GM18907 (cell line): ENCODE measurements around the gene EIF3L.

Source experiments
- ATAC-seq: cut with Tn5 transposase; IDR thresholded peaks from one replicate; pipeline ENCODE4 v1.9.1; 2021; ENCODE audit warnings: mild to moderate bottlenecking, moderate library complexity; ENCODE audit not compliant: unreplicated experiment

The EIF3L gene

GRCh38 chr22:37926358-37926757 is 77.1 kb downstream of the EIF3L start:
- no peak for ATAC-seq

GRCh38 chr22:37926771-37927636 is 77.8 kb downstream of the EIF3L start:
- no peak for ATAC-seq

DNA sequence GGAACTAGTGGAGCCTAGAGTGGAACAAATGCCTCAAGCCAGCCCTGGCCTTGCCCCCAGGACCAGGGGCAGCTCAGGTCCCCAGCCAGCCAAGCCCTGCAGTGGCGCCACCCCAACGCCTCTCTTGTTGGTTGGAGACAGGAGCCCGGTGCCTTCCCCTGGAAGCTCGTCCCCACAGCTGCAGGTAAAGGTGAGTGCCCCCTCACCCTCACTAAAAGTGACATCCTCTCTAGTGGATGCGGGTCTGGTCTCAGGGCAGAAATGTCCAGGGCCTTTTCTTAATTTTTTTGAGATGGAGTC is 78.4 kb downstream of the EIF3L start:
- no peak for ATAC-seq

GRCh38 chr22:37929390-37929789 is 80.2 kb downstream of the EIF3L start:
- no peak for ATAC-seq

DNA sequence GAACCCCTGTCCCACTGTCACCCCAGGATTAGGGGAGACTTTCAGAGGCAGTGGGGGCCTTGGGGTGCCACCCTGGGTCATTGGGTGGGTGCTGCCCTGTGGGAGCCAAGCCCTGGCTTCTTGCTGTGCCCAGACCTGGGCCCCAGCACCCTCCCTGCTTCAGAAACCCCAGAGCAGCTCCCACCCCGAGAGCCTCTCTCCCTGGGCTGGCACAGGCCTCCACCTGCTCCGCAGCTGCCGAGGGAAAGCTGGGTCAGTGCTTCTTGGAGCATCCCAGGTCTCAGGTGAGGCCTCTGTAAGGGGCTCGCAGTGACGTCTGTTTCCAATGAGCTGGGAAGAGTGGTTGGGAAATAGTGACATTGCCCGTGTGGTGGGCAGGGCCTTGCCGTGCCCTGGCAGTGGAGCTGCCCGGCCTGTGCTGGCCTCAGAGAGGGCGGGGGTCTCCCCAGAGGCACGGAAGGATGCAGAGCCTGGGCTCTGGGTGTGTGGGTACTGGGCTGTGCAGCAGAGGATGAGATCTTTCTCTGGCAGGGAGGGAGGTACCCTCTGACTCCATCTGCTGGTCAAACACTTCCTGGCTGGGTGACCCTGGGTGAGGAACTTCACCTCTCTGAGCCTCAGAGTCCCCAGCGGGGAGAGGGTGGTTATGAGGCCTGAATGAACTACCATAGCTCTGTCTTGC is 81.2 kb downstream of the EIF3L start:
- ATAC-seq = no peak

- ATAC-seq = no peak
These were observed 81.8 kb downstream of the EIF3L start for GRCh38 chr22:37930952-37931440.

DNA sequence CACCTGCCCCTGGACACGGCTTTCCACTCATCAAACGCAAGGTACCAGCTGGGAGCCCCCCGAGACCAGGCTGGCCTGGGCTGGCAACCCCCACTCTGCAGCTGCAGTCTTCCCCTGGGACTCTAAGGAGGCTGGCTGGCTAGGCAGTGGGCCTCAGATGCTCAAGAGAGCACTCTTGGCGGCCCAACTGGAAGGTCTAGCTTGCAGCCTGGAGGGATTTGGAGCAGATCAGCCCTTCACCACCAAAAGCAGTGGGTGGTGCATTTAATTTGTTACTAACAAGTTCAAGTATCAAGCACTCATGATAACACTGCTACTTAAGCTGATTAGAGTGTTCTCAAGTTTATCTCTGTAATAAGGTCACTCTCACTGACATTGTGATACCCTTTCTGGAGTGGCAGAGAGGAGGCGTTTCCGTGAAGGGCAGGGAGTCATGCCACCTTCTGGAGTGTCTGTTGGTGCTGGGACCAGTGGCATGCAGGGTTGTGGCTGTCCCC is 82.7 kb downstream of the EIF3L start:
- no peak for ATAC-seq

DNA sequence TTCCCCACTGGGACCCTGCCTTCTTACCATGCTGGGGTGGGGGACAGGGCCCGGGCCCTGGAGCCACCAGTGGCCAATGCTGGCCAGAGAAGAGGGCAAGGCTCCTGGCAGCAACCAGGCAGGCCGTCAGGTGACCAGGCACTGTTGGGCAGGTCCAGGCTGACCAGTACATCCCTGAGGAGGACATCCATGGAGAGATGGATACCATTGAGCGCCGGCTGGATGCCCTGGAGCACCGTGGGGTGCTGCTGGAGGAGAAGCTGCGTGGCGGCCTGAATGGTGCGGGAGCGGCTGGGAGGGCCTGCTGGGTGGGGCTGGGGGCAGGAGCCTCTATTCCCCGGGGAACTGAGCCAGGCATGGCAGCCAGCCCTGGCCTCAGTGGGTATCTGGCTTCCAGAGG is 83.2 kb downstream of the EIF3L start:
- ATAC-seq = no peak

DNA sequence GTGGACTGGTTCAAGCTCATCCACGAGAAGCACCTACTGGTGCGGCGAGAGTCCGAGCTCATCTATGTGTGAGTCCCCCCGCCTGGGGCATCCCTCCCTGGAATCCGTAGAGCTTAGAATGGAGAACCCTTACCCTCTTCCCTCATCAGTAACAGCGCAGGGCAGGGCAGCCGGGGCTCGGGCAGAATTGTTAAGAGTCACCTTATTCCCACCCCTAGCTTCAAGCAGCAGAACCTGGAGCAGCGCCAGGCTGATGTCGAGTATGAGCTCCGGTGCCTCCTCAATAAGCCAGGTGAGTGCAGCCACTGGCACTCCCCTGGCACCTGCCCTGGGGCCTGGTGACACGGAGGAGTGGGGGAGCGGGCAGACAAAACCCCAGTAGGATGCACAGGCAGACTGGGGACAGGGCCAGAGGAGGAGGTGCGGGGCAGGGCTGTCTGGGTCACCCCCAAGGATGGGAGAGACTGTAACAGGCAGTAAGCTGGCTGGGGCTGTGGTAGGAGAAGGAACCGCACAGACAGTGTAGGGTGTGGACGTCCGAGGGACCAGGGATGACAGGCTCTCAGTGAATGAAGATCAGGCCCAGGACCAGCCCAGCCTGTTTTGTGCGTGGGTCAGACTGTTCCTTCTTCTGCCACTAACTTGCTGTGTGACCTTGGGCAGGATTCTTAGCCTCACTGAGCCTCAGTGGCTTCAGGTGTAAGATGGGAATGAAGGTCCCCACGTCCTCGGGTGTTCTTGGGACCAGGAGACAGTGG is 83.8 kb downstream of the EIF3L start:
- no peak for ATAC-seq

GRCh38 chr22:37933711-37934376 is 84.6 kb downstream of the EIF3L start:
- peak; percentile 75 for ATAC-seq
